ENCODE measurements around the gene ACTN4.
A peak's percentile ranks its signal among the peaks of the same experiment; 100 is the strongest.

The ACTN4 gene

GRCh38 chr19:38666663-38667511 lies 19.4 kb downstream of the ACTN4 start:
- no peak for TF ChIP-seq CTCF (IDR thresholded peaks at IDR 0.05)
- H3K27ac ChIP-seq = peak overlapping the region; percentile 81 to 99
- no peak for DNase-seq (ENCODE audit: low spot score)
- H3K4me3 ChIP-seq = peak overlapping the region; percentile 15

GRCh38 chr19:38667661-38668171 lies 20.3 kb downstream of the ACTN4 start:
- no peak for TF ChIP-seq CTCF (IDR thresholded peaks at IDR 0.05)
- Histone ChIP-seq H3K27ac (peak overlapping the region; percentile 81 to 99), H3K4me3 (peak overlapping the region; percentile 39)
- DNase-seq (ENCODE audit: low spot score) = no peak

- Histone ChIP-seq H3K4me3 (peak overlapping the region; percentile 22), H3K27ac (peak overlapping the region; percentile 81 to 99)
- no peak for DNase-seq (ENCODE audit: low spot score)
- no peak for TF ChIP-seq CTCF (IDR thresholded peaks at IDR 0.05)
Observed at GRCh38 chr19:38669552-38669951, 22.1 kb downstream of the ACTN4 start.

GRCh38 chr19:38670921-38671398 lies 23.5 kb downstream of the ACTN4 start:
- peak overlapping the region; percentile 81 to 99 for H3K27ac ChIP-seq
- DNase-seq (ENCODE audit: low spot score) = no peak
- no peak for TF ChIP-seq CTCF (IDR thresholded peaks at IDR 0.05)
- H3K4me3 ChIP-seq = no peak overlapping the region

GRCh38 chr19:38671654-38672053 lies 24.2 kb downstream of the ACTN4 start:
- DNase-seq (ENCODE audit: low spot score) = no peak
- peak overlapping the region; percentile 81 to 99 for H3K27ac ChIP-seq
- H3K4me3 ChIP-seq = no peak overlapping the region
- TF ChIP-seq CTCF (IDR thresholded peaks at IDR 0.05) = no peak

- TF ChIP-seq CTCF (IDR thresholded peaks at IDR 0.05) = no peak
- no peak for DNase-seq (ENCODE audit: low spot score)
- Histone ChIP-seq H3K4me3 (no peak overlapping the region), H3K27ac (peak overlapping the region; percentile 81 to 99)
Observed at GRCh38 chr19:38673030-38673429, 25.6 kb downstream of the ACTN4 start.
